ENCODE measurements around the gene DNAJB8. TPM values are rescaled to one million over a fixed set of nuclear protein-coding genes. Genes with fewer than 3 reads are reported as not detected.

The DNAJB8 gene
- total and polyA plus RNA-seq, 9 of the 15 experiments (the other 6 are each of a cell fraction or from before 2014, with no cell fraction given) = not detected

DNA sequence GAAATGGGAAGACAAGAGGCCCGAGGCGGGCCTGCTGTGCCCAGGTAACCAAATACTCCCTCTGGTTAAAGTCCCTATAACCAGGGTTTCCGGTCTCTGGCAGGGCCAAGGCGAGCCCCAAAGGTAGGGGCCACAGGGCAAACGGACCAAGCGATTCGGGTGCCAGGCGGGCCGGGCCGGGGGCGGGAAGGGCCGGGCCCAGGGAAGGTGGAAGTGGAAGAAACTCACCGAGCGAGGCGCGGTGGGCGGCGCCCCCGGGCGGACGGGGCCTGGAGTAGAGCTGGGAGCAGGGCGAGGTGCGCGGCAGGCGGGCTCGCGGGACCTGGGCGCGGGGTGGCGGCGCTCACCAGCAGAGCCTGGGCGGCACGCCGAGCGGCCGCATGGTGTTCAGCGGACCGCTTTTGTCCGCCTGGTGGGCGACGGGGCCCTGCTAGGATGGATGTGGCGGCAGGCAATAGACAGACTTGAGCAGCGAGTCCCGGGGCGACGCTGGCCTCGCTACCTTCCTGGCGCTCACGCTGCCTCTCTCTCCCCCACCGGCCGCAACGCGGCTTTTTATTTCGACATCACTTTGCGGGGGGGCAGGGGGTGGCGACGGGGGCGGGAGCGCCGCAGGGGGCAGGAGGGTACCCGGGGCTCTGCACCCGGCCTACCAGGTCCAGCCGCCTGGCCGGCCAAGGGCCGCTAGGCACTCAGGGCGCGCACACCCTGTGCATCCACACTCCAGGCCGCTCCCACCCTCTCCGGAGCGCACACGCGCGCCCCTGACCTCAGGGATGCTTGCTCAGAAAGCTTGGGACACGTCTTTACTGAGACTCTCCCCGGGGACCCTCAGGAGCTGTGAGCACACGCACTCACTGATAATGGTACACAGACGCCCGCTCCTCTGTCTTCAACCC, 26.2 kb upstream of the DNAJB8 start, which contains the start of gene GATA2:
Gene GATA2 (minus strand): TSS at position 531 of the 899 bp plus-strand sequence. CDS start 6,170 bp downstream, outside the sequence.
- peaks cover 53% of the 10 kb centered on the region; the same call in 2 of the 3 replicates for H3K36me3 ChIP-seq (ENCODE audit: control insufficient read depth, insufficient read depth, low read length)
- H3K4me3 ChIP-seq = peak within 1 kb of the TSS; percentile 98
- peak within 1 kb of the TSS; percentile 98 for H3K27ac ChIP-seq (ENCODE audit: extremely low read depth, low read depth, low read length)
- in situ Hi-C loops (cut with MboI) = no loop called here
- peaks cover 95% of the 10 kb centered on the region for H3K79me2 ChIP-seq (ENCODE audit: control insufficient read depth, insufficient read depth, low read length)
- WGBS (ENCODE audit: insufficient coverage, low coverage, missing lambda C conversion rate) = 50% methylated on average over 20 of the region's 78 CpGs
- no peaks in the 10 kb centered on the region for H3K9me3 ChIP-seq (replicated peaks; ENCODE audit: control insufficient read depth, insufficient read depth, low read depth, low read length)
- H3K27me3 ChIP-seq (ENCODE audit: control insufficient read depth in 2 of 2, insufficient read depth in 2 of 2, low read length in 2 of 2) = no peaks in the 10 kb centered on the region
- H4K20me1 ChIP-seq (replicated peaks; ENCODE audit: control insufficient read depth, insufficient read depth, low read length) = peaks cover 5% of the 10 kb centered on the region
- H2AFZ ChIP-seq (ENCODE audit: low read depth, low read length) = no peak within 1 kb of the TSS
- ChIA-PET CTCF (ENCODE audit: low intra/inter-chr PET ratio) (interaction anchor here (0.7 kb wide), 1 partner anchor 127 kb away, joined by 3 read pairs; no protein-coding TSS in a partner anchor), POLR2A (interaction anchor here (0.6 to 1.1 kb wide), 2 partner anchors 10 to 75 kb away, joined by 3 to 6 read pairs; no protein-coding TSS in a partner anchor)
- H3K4me1 ChIP-seq (replicated peaks in 1 of 2; ENCODE audit: control insufficient read depth in 2 of 2, insufficient read depth in 2 of 2, low read length in 2 of 2) = peaks cover 34 to 88% of the 10 kb centered on the region in 2 experiments
- peak within 1 kb of the TSS; percentile 92 for H3K4me2 ChIP-seq (ENCODE audit: insufficient read depth, low read length)
- DNase-seq (ENCODE audit: extremely low read depth in 1 of 4, low spot score in 3 of 4) (peak in 3 of 4 experiments; percentile 36 to 64 (median 38)), FAIRE-seq (no peak), ATAC-seq (peak; percentile 2; the same call in 1 of the 3 replicates)
- H3K9me1 ChIP-seq (ENCODE audit: control insufficient read depth, insufficient read depth, low read length) = no peaks in the 10 kb centered on the region
- H3K9ac ChIP-seq (ENCODE audit: insufficient read depth in 1 of 2, low read depth in 2 of 2, low read length in 2 of 2) = peak within 1 kb of the TSS; percentile 98
- intact Hi-C loops (cut with micrococcal nuclease) = loop anchor here (10.0 kb wide), 2 partner anchors 178 to 418 kb away; no protein-coding TSS in a partner anchor
- BruUV-seq (replicated peaks) = no TSS peak
- TF ChIP-seq SIN3A (IDR thresholded peaks at IDR 0.05; ENCODE audit: borderline replicate concordance in 2 of 2, control insufficient read depth in 1 of 2, low read depth in 2 of 2, low read length in 2 of 2) = peak; percentile 8 to 52; a peak in 1 of 4 replicates
- TF ChIP-seq PML (IDR thresholded peaks at IDR 0.05; ENCODE audit: low read length) = 0 out of 2 replicates have a peak, but pooled peaks have one; percentile 28
- TF ChIP-seq, protein P1, sequence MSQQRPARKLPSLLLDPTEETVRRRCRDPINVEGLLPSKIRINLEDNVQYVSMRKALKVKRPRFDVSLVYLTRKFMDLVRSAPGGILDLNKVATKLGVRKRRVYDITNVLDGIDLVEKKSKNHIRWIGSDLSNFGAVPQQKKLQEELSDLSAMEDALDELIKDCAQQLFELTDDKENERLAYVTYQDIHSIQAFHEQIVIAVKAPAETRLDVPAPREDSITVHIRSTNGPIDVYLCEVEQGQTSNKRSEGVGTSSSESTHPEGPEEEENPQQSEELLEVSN (IDR thresholded peaks at IDR 0.05; ENCODE audit: borderline replicate concordance in 1 of 2, extremely low read depth in 1 of 2, insufficient read depth in 1 of 2, insufficient read length in 1 of 2, low read depth in 1 of 2, low read length in 1 of 2, poor library complexity in 1 of 2, severe bottlenecking in 1 of 2) = peak in 1 of 2 experiments; percentile 42
- 0 out of 2 replicates have a peak, but pooled peaks have one; percentile 7 for TF ChIP-seq CEBPB (tag; IDR thresholded peaks at IDR 0.05)
- peak in 1 of 2 experiments; percentile 27; a peak in 1 of 4 replicates for TF ChIP-seq RAD21 (CRISPR knock-in tag; conservative IDR thresholded peaks at IDR 0.05 in 1 of 2, IDR thresholded peaks at IDR 0.05 in 1 of 2)
- TF ChIP-seq ATF7 (IDR thresholded peaks at IDR 0.05) = no peak
- peak; percentile 32 for TF ChIP-seq TAF1 (IDR thresholded peaks at IDR 0.05; ENCODE audit: control insufficient read depth, extremely low read depth, insufficient read depth, low read length, severe bottlenecking)
- TF ChIP-seq, protein P2, sequence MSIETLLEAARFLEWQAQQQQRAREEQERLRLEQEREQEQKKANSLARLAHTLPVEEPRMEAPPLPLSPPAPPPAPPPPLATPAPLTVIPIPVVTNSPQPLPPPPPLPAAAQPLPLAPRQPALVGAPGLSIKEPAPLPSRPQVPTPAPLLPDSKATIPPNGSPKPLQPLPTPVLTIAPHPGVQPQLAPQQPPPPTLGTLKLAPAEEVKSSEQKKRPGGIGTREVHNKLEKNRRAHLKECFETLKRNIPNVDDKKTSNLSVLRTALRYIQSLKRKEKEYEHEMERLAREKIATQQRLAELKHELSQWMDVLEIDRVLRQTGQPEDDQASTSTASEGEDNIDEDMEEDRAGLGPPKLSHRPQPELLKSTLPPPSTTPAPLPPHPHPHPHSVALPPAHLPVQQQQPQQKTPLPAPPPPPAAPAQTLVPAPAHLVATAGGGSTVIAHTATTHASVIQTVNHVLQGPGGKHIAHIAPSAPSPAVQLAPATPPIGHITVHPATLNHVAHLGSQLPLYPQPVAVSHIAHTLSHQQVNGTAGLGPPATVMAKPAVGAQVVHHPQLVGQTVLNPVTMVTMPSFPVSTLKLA (conservative IDR thresholded peaks at IDR 0.05) = 0 out of 4 replicates have a peak, but pooled peaks of 1 of the 2 experiments have one; percentile 16
- TF ChIP-seq, protein P3, sequence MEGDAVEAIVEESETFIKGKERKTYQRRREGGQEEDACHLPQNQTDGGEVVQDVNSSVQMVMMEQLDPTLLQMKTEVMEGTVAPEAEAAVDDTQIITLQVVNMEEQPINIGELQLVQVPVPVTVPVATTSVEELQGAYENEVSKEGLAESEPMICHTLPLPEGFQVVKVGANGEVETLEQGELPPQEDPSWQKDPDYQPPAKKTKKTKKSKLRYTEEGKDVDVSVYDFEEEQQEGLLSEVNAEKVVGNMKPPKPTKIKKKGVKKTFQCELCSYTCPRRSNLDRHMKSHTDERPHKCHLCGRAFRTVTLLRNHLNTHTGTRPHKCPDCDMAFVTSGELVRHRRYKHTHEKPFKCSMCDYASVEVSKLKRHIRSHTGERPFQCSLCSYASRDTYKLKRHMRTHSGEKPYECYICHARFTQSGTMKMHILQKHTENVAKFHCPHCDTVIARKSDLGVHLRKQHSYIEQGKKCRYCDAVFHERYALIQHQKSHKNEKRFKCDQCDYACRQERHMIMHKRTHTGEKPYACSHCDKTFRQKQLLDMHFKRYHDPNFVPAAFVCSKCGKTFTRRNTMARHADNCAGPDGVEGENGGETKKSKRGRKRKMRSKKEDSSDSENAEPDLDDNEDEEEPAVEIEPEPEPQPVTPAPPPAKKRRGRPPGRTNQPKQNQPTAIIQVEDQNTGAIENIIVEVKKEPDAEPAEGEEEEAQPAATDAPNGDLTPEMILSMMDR (IDR thresholded peaks at IDR 0.05 in 2 of 3, conservative IDR thresholded peaks at IDR 0.05 in 1 of 3; ENCODE audit: insufficient read depth in 2 of 3, low read depth in 1 of 3, low read length in 3 of 3) = peak in 1 of 3 experiments; percentile 25; a peak in 1 of 6 replicates
- TF ChIP-seq POLR2G (IDR thresholded peaks at IDR 0.05; ENCODE audit: low read depth, low read length) = peak; percentile 69
- peak; percentile 61 for TF ChIP-seq RBFOX2 (IDR thresholded peaks at IDR 0.05; ENCODE audit: low read depth, low read length)
- TF ChIP-seq HNRNPH1 (optimal IDR thresholded peaks at IDR 0.05; ENCODE audit: low read depth, low read length) = no peak
- TF ChIP-seq FOXJ2 (tag; IDR thresholded peaks at IDR 0.05) = no peak

Data from K562 (cell line).